Activated T-helper 1 cell treated with anti-CD3 and anti-CD28 coated beads, Interleukin-12 subunit alpha, Interleukin-12 subunit beta, Interleukin-2, Interleukin-4 antibody, amounts not matched to agents 30 ng/mL and 10 ng/mL and 1 ng/mL, durations not matched to agents 14 hours and 24 hours and 36 hours (primary cell): Measurements from ENCODE around the gene PLG. TPM values are rescaled to one million over a fixed set of nuclear protein-coding genes. Genes with fewer than 3 reads are reported as not detected.
"Not testable (repeated sequence)": the region's sequence is repeated elsewhere in the genome, so short reads cannot be mapped to it uniquely, and the experiment has no call there.

Source experiments
- DNase-seq: peaks from one replicate; pipeline ENCODE4 v3.0.0; 2021; ENCODE audit warnings: low spot score
- H3K27ac Mint-ChIP-seq: one replicate; pipeline ENCODE4 v1.8.0; 2021; ENCODE audit warnings: mild to moderate bottlenecking, mixed read lengths
- H3K27me3 Mint-ChIP-seq: one replicate; pipeline ENCODE4 v1.8.0; 2022; ENCODE audit warnings: mild to moderate bottlenecking, moderate library complexity, mixed read lengths; ENCODE audit not compliant: insufficient read depth
- H3K36me3 Mint-ChIP-seq: one replicate; pipeline ENCODE4 v1.8.0; 2021; ENCODE audit warnings: low read depth, mixed read lengths
- H3K4me1 Mint-ChIP-seq: one replicate; pipeline ENCODE4 v1.8.0; 2021; ENCODE audit warnings: low read depth, mixed read lengths
- H3K4me3 Mint-ChIP-seq: one replicate; pipeline ENCODE4 v1.8.0; 2021; ENCODE audit warnings: mild to moderate bottlenecking, moderate library complexity, mixed read lengths
- H3K9me3 Mint-ChIP-seq: one replicate; pipeline ENCODE4 v1.8.0; 2021; ENCODE audit warnings: mixed read lengths
- intact Hi-C: fragments of 100-400 bp; cut with micrococcal nuclease; formaldehyde crosslinking; loops from one replicate; pipeline ENCODE4 v1.15.1; 2024
- total RNA-seq: library from RNA; stranded (reverse); gene quantifications from 2 replicates; pipeline ENCODE4 v1.2.3, GENCODE V29; 2022

Gene PLG
- total RNA-seq, 1 donor from 2014 or later = 0.60 TPM

- peaks cover 22% of the 10 kb centered on the region for H3K9me3 Mint-ChIP-seq
- H3K27ac Mint-ChIP-seq = no peak overlapping the region
- H3K4me3 Mint-ChIP-seq = no peak overlapping the region
- H3K4me1 Mint-ChIP-seq = no peaks in the 10 kb centered on the region
- no peaks in the 10 kb centered on the region for H3K27me3 Mint-ChIP-seq
- no peak for DNase-seq
- intact Hi-C loops = no loop called here
- no peaks in the 10 kb centered on the region for H3K36me3 Mint-ChIP-seq
Observed at GRCh38 chr6:160789263-160790027, 87.4 kb downstream of the PLG start.

- Mint-ChIP-seq H3K27ac (no peak overlapping the region), H3K4me3 (no peak overlapping the region), H3K36me3 (no peaks in the 10 kb centered on the region), H3K9me3 (peaks cover 22% of the 10 kb centered on the region), H3K4me1 (no peaks in the 10 kb centered on the region), H3K27me3 (no peaks in the 10 kb centered on the region)
- no peak for DNase-seq
- intact Hi-C loops = no loop called here
Observed at GRCh38 chr6:160790028-160790792, 88.2 kb downstream of the PLG start.

GRCh38 chr6:160791459-160791858, 89.4 kb downstream of the PLG start:
- Mint-ChIP-seq H3K36me3 (no peaks in the 10 kb centered on the region), H3K9me3 (peaks cover 22% of the 10 kb centered on the region), H3K4me3 (no peak overlapping the region), H3K27ac (no peak overlapping the region), H3K4me1 (no peaks in the 10 kb centered on the region), H3K27me3 (no peaks in the 10 kb centered on the region)
- intact Hi-C loops = no loop called here
- no peak for DNase-seq

DNA sequence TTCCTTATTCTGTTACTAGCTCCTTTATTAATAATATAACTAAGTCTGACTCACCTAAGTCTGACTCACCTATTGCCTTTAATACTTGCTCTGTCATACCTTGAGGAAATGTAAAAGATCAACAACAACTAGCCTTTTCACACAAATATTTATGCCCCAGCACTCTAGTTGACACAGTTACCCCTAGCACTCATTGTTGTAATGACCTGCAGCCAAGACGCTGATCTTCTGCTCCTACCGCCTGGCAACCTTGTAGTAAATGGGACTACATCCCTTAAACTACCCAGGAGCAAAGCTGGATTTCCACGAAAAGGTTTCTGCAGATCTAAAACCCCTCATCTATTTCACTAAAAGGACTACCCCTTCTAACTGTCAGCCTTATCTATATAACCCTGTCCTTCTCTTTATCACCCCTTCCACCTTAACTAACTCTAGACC, 90.0 kb downstream of the PLG start:
- DNase-seq = no peak
- Mint-ChIP-seq H3K27me3 (no peaks in the 10 kb centered on the region), H3K27ac (no peak overlapping the region), H3K4me3 (no peak overlapping the region), H3K36me3 (no peaks in the 10 kb centered on the region), H3K4me1 (no peaks in the 10 kb centered on the region), H3K9me3 (peaks cover 22% of the 10 kb centered on the region)
- intact Hi-C loops = no loop called here

DNA sequence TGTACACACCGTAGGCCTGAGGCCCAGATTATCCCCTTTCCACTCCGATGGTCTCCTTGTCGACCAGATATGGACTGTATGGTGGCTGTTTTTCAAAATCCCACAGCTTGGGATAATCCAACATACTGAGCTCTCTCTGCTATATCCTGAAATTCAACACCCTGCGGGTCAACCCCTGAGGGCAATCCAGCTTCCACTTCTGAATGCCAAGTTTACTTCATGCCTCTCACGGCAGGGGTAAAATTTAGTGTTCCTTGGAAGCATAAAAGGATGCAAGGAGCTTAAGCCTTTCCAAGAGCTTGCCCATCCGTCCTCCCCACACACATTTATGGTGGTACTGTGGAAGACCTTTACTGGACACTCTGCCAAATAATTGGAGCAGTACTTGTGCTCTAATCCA, 90.7 kb downstream of the PLG start:
- Mint-ChIP-seq H3K27ac (no peak overlapping the region), H3K4me3 (no peak overlapping the region), H3K9me3 (peaks cover 20% of the 10 kb centered on the region), H3K27me3 (no peaks in the 10 kb centered on the region), H3K4me1 (no peaks in the 10 kb centered on the region), H3K36me3 (no peaks in the 10 kb centered on the region)
- no peak for DNase-seq
- intact Hi-C loops = no loop called here

GRCh38 chr6:160793652-160794051, 91.6 kb downstream of the PLG start:
- intact Hi-C loops = no loop called here
- H3K27me3 Mint-ChIP-seq = no peaks in the 10 kb centered on the region

GRCh38 chr6:160795721-160796120, 93.7 kb downstream of the PLG start:
- H3K4me3 Mint-ChIP-seq = no peak overlapping the region
- no peaks in the 10 kb centered on the region for H3K27me3 Mint-ChIP-seq
- no peak for DNase-seq
- H3K4me1 Mint-ChIP-seq = no peaks in the 10 kb centered on the region
- no peak overlapping the region for H3K27ac Mint-ChIP-seq
- H3K36me3 Mint-ChIP-seq = no peaks in the 10 kb centered on the region
- H3K9me3 Mint-ChIP-seq = peaks cover 11% of the 10 kb centered on the region
- intact Hi-C loops = no loop called here

More at GRCh38 chr6:160793652-160794051, 91.6 kb downstream of the PLG start:
- no peaks in the 10 kb centered on the region for H3K36me3 Mint-ChIP-seq
- H3K27ac Mint-ChIP-seq = no peak overlapping the region
- no peak overlapping the region for H3K4me3 Mint-ChIP-seq
- no peaks in the 10 kb centered on the region for H3K4me1 Mint-ChIP-seq
- no peak for DNase-seq
- peaks cover 16% of the 10 kb centered on the region for H3K9me3 Mint-ChIP-seq

DNA sequence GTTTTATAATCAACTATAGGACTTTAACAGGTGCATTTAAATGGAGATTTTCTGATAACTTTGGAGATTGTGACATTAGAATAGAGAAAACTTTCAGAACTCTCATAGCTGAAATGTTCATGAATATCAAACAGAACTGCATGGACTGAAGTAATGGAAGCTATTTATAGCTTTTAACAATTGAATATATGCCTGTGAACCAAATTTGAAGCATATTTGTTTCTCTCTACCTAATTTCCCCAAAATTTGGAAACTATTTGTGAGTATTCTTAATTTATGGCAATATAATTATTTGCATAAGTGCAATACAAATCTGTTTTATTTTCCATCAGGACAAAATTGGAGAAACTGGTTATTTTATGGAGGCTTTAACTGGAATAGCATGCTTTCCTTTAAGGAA, 96.6 kb downstream of the PLG start:
- intact Hi-C loops = no loop called here
- H3K27ac Mint-ChIP-seq = no peak overlapping the region
- DNase-seq = no peak

DNA sequence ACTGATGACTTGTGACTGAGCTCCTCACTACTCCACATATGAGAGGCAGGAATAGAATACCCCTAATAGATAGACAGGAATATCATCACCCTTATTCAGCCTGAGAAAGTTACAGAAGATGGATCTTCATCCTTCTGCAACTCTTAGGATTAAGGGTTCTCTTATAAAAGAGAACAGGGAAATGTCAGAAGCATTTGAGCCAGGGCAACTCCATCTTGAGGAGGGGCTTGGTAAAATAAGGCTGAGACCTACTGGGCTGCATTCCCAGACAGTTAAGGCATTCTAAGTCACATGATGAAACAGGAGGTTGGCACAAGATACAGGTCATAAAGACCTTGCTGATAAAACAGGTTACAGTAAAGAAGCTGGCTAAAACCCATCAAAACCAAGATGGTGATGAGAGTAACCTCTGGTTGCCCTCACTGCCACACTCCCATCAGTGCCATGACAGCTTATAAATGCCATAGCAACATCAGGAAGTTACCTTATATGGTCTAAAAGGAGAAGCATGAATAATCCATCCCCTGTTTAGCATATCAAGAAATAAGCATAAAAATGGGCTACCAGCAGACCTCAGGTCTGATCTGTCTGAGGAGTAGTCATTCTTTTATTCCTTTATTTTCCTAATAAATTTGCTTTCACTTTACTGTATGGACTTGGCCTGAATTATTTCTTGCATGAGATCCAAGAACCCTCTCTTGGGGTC, 97.9 kb downstream of the PLG start:
- Mint-ChIP-seq H3K4me3 (no peak overlapping the region), H3K9me3 (peaks cover 11% of the 10 kb centered on the region), H3K4me1 (no peaks in the 10 kb centered on the region), H3K27me3 (no peaks in the 10 kb centered on the region), H3K27ac (no peak overlapping the region), H3K36me3 (no peaks in the 10 kb centered on the region)
- intact Hi-C loops = no loop called here
- no peak for DNase-seq

More for the DNA sequence above, 96.6 kb downstream of the PLG start:
- H3K27me3 Mint-ChIP-seq = no peaks in the 10 kb centered on the region
- H3K9me3 Mint-ChIP-seq = peaks cover 11% of the 10 kb centered on the region
- no peaks in the 10 kb centered on the region for H3K4me1 Mint-ChIP-seq
- no peak overlapping the region for H3K4me3 Mint-ChIP-seq
- H3K36me3 Mint-ChIP-seq = no peaks in the 10 kb centered on the region

DNA sequence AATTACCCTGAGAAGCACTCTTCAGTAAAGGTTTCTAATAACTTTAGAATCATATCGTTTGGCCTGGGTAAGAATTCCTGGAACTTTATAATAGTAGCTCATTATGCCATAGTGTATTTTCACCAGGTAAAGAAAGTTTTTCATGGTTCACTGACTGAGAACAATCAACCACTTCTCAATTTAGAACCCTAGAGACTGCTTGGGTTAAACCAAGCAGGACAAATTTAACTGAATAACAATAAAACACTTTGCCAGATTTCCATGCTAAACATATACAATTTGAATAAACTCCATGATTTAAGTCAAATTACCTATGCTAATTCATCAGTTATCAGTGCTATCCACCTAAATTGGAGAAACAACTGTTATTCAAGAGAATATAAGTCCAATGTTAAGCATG, 99.4 kb downstream of the PLG start:
- DNase-seq = no peak
- H3K27ac Mint-ChIP-seq = no peak overlapping the region
- intact Hi-C loops = no loop called here
- H3K4me3 Mint-ChIP-seq = no peak overlapping the region
- H3K9me3 Mint-ChIP-seq = peaks cover 11% of the 10 kb centered on the region
- H3K27me3 Mint-ChIP-seq = no peaks in the 10 kb centered on the region
- H3K4me1 Mint-ChIP-seq = no peaks in the 10 kb centered on the region
- H3K36me3 Mint-ChIP-seq = no peaks in the 10 kb centered on the region

- H3K27me3 Mint-ChIP-seq, DNase-seq, intact Hi-C loops, H3K4me3 Mint-ChIP-seq, H3K4me1 Mint-ChIP-seq, H3K27ac Mint-ChIP-seq, H3K36me3 Mint-ChIP-seq: not testable (repeated sequence)
- peaks cover 11% of the 10 kb centered on the region for H3K9me3 Mint-ChIP-seq
Observed at GRCh38 chr6:160802049-160802448, 100.0 kb downstream of the PLG start.
